HEK293 (cell line): ENCODE results near the gene CLCN1.

Experiments used
- CTCF ChIA-PET: fragments of 350-600 bp; formaldehyde crosslinking; extraction: SDS; loops from one replicate; lab custom pipeline; 2021; ENCODE audit warnings: antibody characterized with exemption; lab: Yijun Ruan, JAX
- POLR2A ChIA-PET: fragments of 300-600 bp; formaldehyde crosslinking; extraction: SDS; loops from one replicate; lab custom pipeline; 2020; ENCODE audit warnings: antibody characterized with exemption, inconsistent platforms; lab: Yijun Ruan, JAX
- H3K27ac ChIP-seq: fragments of 200-500 bp; sonication (Bioruptor generic); 2 replicates; pipeline ENCODE4 v1.5.1; 2014; ENCODE audit warnings: low read depth, low read length, control low read depth, inconsistent platforms; ENCODE audit errors: extremely low read depth
- H3K36me3 ChIP-seq, 2 experiments: fragments of 200-500 bp in 1 of 2; sonication (Bioruptor generic) in 1 of 2; 1 replicate in 1 of 2; 2 replicates in 1 of 2; pipeline ENCODE4 v1.5.1; 2014 to 2017; ENCODE audit warnings: inconsistent platforms in 2 of 2, low read length in 2 of 2; ENCODE audit not compliant: control insufficient read depth in 2 of 2, insufficient read depth in 1 of 2
- H3K4me1 ChIP-seq: fragments of 200-500 bp; sonication (Bioruptor generic); 2 replicates; pipeline ENCODE4 v1.5.1; 2014; ENCODE audit warnings: mild to moderate bottlenecking, low read length, inconsistent platforms; ENCODE audit not compliant: control insufficient read depth, insufficient read depth
- H3K4me3 ChIP-seq: 2 replicates; pipeline ENCODE4 v1.5.1; 2011; ENCODE audit warnings: low read depth, mild to moderate bottlenecking, control low read depth, low read length, moderate library complexity
- H3K9me3 ChIP-seq: fragments of 200-500 bp; sonication (Bioruptor generic); 2 replicates; pipeline ENCODE4 v1.5.1; 2014; ENCODE audit warnings: low read depth, low read length, inconsistent platforms; ENCODE audit not compliant: control insufficient read depth, insufficient read depth
- EGR2 ChIP-seq: fragments of 450-650 bp; formaldehyde crosslinking; IDR thresholded peaks from 2 replicates; pipeline ENCODE4 v1.5.1; 2016; ENCODE audit warnings: low read depth, missing biosample characterization, missing genetic modification characterization
- KLF10 ChIP-seq: fragments of 450-650 bp; IDR thresholded peaks from 2 replicates; pipeline ENCODE4 v1.5.1; 2018; ENCODE audit warnings: missing biosample characterization, mild to moderate bottlenecking, missing genetic modification characterization
- SP3 ChIP-seq: fragments of 450-650 bp; formaldehyde crosslinking; IDR thresholded peaks from 2 replicates; pipeline ENCODE4 v1.5.1; 2016; ENCODE audit warnings: missing biosample characterization, missing genetic modification characterization
- ZBTB17 ChIP-seq: fragments of 450-650 bp; formaldehyde crosslinking; IDR thresholded peaks from 2 replicates; pipeline ENCODE4 v1.5.1; 2016; ENCODE audit warnings: missing biosample characterization, missing genetic modification characterization
- ZBTB48 ChIP-seq: fragments of 450-650 bp; formaldehyde crosslinking; IDR thresholded peaks from 2 replicates; pipeline ENCODE4 v1.5.1; 2016; ENCODE audit warnings: missing biosample characterization, missing genetic modification characterization
- ZNF140 ChIP-seq: fragments of 450-650 bp; formaldehyde crosslinking; IDR thresholded peaks from 2 replicates; pipeline ENCODE4 v1.5.1; 2016; ENCODE audit warnings: missing biosample characterization, missing genetic modification characterization
- ZNF146 ChIP-seq: fragments of 450-650 bp; formaldehyde crosslinking; IDR thresholded peaks from 2 replicates; pipeline ENCODE4 v1.5.1; 2016; ENCODE audit warnings: missing biosample characterization, missing genetic modification characterization
- ZNF214 ChIP-seq: fragments of 450-650 bp; formaldehyde crosslinking; IDR thresholded peaks from 2 replicates; pipeline ENCODE4 v1.5.1; 2017; ENCODE audit warnings: missing biosample characterization, mild to moderate bottlenecking, missing genetic modification characterization, borderline replicate concordance
- ZNF221 ChIP-seq: fragments of 450-650 bp; formaldehyde crosslinking; IDR thresholded peaks from 2 replicates; pipeline ENCODE4 v1.5.1; 2017; ENCODE audit warnings: missing biosample characterization, missing genetic modification characterization, borderline replicate concordance
- ZNF311 ChIP-seq: fragments of 450-650 bp; formaldehyde crosslinking; IDR thresholded peaks from 2 replicates; pipeline ENCODE4 v1.5.1; 2017; ENCODE audit warnings: missing biosample characterization, missing genetic modification characterization, borderline replicate concordance
- ZNF629 ChIP-seq: fragments of 450-650 bp; formaldehyde crosslinking; IDR thresholded peaks from 2 replicates; pipeline ENCODE4 v1.5.1; 2017; ENCODE audit warnings: missing biosample characterization, missing genetic modification characterization
- ZNF76 ChIP-seq: fragments of 450-650 bp; formaldehyde crosslinking; IDR thresholded peaks from 2 replicates; pipeline ENCODE4; 2016; ENCODE audit warnings: low read depth, missing biosample characterization, missing genetic modification characterization, borderline replicate concordance
- TF ChIP-seq, protein P1 (sequence below): fragments of 450-650 bp; formaldehyde crosslinking; IDR thresholded peaks from 2 replicates; pipeline ENCODE4 v1.5.1; 2016; ENCODE audit warnings: missing biosample characterization, missing genetic modification characterization
- TF ChIP-seq, protein P2 (sequence below): fragments of 450-650 bp; formaldehyde crosslinking; IDR thresholded peaks from 2 replicates; pipeline ENCODE4 v1.5.1; 2016; ENCODE audit warnings: missing biosample characterization, missing genetic modification characterization
- TF ChIP-seq, protein P3 (sequence below): fragments of 450-650 bp; formaldehyde crosslinking; IDR thresholded peaks from 2 replicates; pipeline ENCODE4 v1.5.1; 2016; ENCODE audit warnings: missing biosample characterization, missing genetic modification characterization

Gene CLCN1

DNA sequence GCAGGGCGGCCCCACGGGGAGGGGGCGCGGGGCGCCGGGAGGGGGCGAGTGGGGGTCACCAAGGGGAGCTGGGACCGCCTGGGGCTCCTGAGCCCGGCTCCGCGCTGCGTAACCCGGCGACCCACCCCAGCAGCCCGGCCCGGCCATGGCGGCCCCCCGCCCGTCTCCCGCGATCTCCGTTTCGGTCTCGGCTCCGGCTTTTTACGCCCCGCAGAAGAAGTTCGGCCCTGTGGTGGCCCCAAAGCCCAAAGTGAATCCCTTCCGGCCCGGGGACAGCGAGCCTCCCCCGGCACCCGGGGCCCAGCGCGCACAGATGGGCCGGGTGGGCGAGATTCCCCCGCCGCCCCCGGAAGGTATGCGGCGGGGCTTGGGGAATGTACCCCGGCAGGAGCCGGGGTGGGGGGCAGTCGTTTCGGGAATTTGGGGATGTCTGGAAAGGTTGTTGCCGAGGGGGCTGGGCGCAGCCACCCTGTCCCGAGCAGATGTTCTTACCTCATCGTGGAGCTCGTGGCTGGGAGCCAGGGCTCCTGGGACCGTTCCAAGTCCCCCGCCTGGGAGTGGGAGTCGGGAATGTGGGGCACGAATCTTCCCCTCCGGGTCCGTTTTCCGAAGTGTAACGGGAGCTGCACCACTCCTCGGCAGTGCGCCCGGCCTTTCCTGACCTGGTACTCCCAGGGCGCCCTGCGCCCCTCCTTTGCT lies 65.7 kb downstream of the CLCN1 start (continued):
- TF ChIP-seq ZNF311 (tag by site-specific recombination) (no peak), ZNF221 (no peak), ZNF140 (tag by site-specific recombination) (no peak)

DNA sequence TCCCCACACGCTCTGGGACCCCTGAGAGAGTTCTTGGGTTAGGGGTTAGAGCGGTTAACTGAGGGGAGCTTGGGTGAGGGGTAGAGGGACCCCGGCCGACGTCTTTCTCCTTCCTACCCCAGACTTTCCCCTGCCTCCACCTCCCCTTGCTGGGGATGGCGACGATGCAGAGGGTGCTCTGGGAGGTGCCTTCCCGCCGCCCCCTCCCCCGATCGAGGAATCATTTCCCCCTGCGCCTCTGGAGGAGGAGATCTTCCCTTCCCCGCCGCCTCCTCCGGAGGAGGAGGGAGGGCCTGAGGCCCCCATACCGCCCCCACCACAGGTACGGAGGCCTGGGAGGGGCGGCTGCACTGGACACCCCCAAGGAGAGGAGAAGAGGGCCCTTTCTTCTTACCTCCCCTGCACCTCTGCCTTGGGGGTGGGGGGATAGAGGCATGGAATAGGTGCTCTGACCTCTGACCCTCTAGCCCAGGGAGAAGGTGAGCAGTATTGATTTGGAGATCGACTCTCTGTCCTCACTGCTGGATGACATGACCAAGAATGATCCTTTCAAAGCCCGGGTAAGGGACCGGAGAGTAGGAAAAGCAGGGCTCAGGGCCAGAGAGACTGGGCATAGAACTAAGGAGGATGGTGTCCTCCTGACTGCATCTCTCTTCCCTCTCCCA lies 66.3 kb downstream of the CLCN1 start:
- CTCF ChIA-PET, result interaction anchor here (0.6 to 1.3 kb wide), 4 partner anchors 32 to 133 kb away, joined by 3 to 4 read pairs (median 4); no protein-coding TSS in a partner anchor
- POLR2A ChIA-PET, result interaction anchor here (0.6 to 3.0 kb wide), 7 partner anchors 10 to 1020 kb away, joined by 3 to 10 read pairs (median 4); partner anchors contain the start of genes CASP2 and EPHA1
- TF ChIP-seq ZBTB17 (tag by site-specific recombination) (peak; percentile 17; the same call in 1 of the 2 replicates), ZBTB48 (0 out of 2 replicates have a peak, but pooled peaks have one; percentile 18), EGR2 (peak; percentile 32; the same call in 1 of the 2 replicates), ZNF629 (tag by site-specific recombination) (0 out of 2 replicates have a peak, but pooled peaks have one; percentile 5), ZNF214 (tag by site-specific recombination) (no peak), ZNF76 (tag by site-specific recombination) (peak; percentile 14; the same call in 1 of the 2 replicates), SP3 (0 out of 2 replicates have a peak, but pooled peaks have one; percentile 18), KLF10 (tag by site-specific recombination) (no peak), ZNF146 (no peak)
- TF ChIP-seq, protein P1, sequence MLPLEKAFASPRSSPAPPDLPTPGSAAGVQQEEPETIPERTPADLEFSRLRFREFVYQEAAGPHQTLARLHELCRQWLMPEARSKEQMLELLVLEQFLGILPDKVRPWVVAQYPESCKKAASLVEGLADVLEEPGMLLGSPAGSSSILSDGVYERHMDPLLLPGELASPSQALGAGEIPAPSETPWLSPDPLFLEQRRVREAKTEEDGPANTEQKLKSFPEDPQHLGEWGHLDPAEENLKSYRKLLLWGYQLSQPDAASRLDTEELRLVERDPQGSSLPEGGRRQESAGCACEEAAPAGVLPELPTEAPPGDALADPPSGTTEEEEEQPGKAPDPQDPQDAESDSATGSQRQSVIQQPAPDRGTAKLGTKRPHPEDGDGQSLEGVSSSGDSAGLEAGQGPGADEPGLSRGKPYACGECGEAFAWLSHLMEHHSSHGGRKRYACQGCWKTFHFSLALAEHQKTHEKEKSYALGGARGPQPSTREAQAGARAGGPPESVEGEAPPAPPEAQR (tag by site-specific recombination), result no peak
- TF ChIP-seq, protein P2, sequence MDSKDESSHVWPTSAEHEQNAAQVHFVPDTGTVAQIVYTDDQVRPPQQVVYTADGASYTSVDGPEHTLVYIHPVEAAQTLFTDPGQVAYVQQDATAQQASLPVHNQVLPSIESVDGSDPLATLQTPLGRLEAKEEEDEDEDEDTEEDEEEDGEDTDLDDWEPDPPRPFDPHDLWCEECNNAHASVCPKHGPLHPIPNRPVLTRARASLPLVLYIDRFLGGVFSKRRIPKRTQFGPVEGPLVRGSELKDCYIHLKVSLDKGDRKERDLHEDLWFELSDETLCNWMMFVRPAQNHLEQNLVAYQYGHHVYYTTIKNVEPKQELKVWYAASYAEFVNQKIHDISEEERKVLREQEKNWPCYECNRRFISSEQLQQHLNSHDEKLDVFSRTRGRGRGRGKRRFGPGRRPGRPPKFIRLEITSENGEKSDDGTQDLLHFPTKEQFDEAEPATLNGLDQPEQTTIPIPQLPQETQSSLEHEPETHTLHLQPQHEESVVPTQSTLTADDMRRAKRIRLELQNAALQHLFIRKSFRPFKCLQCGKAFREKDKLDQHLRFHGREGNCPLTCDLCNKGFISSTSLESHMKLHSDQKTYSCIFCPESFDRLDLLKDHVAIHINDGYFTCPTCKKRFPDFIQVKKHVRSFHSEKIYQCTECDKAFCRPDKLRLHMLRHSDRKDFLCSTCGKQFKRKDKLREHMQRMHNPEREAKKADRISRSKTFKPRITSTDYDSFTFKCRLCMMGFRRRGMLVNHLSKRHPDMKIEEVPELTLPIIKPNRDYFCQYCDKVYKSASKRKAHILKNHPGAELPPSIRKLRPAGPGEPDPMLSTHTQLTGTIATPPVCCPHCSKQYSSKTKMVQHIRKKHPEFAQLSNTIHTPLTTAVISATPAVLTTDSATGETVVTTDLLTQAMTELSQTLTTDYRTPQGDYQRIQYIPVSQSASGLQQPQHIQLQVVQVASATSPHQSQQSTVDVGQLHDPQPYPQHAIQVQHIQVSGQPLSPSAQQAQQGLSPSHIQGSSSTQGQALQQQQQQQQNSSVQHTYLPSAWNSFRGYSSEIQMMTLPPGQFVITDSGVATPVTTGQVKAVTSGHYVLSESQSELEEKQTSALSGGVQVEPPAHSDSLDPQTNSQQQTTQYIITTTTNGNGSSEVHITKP (tag by site-specific recombination), result 0 out of 2 replicates have a peak, but pooled peaks have one; percentile 6
- TF ChIP-seq, protein P3, sequence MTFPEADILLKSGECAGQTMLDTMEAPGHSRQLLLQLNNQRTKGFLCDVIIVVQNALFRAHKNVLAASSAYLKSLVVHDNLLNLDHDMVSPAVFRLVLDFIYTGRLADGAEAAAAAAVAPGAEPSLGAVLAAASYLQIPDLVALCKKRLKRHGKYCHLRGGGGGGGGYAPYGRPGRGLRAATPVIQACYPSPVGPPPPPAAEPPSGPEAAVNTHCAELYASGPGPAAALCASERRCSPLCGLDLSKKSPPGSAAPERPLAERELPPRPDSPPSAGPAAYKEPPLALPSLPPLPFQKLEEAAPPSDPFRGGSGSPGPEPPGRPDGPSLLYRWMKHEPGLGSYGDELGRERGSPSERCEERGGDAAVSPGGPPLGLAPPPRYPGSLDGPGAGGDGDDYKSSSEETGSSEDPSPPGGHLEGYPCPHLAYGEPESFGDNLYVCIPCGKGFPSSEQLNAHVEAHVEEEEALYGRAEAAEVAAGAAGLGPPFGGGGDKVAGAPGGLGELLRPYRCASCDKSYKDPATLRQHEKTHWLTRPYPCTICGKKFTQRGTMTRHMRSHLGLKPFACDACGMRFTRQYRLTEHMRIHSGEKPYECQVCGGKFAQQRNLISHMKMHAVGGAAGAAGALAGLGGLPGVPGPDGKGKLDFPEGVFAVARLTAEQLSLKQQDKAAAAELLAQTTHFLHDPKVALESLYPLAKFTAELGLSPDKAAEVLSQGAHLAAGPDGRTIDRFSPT (tag by site-specific recombination), result no peak
- Histone ChIP-seq H3K4me3 (peak overlapping the region; percentile 85), H3K27ac (no peak overlapping the region; the same call in 1 of the 2 replicates), H3K4me1 (peaks cover 3% of the 10 kb centered on the region; the same call in 1 of the 2 replicates), H3K9me3 (no peaks in the 10 kb centered on the region), H3K36me3 (peaks cover 5 to 46% of the 10 kb centered on the region in 2 experiments; a peak in 2 of 3 replicates)
